IMR-90 (cell line): Measurements from ENCODE around the gene SLX9. TPM values are rescaled to one million over a fixed set of nuclear protein-coding genes. Genes with fewer than 3 reads are reported as not detected.

ENCODE experiments used
- ATAC-seq: fragments of 200-7000 bp; cut with Tn5 transposase; 2 replicates; pipeline ENCODE4 v1.9.1; 2020; ENCODE audit warnings: low read depth, mild to moderate bottlenecking, moderate library complexity
- BruUV-seq: library from RNA; stranded (reverse); fragments of 400-500 nt; replicated peaks from 2 replicates; lab custom pipeline; 2021; lab: Mats Ljungman, UMichigan
- CTCF ChIA-PET: fragments of 300-600 bp; formaldehyde crosslinking; extraction: SDS; loops from one replicate; lab custom pipeline; 2021; ENCODE audit warnings: antibody characterized with exemption; lab: Yijun Ruan, JAX
- POLR2A ChIA-PET: fragments of 300-600 bp; sonication (Branson Sonifier 250); formaldehyde crosslinking; loops from one replicate; lab custom pipeline; 2022; ENCODE audit warnings: antibody characterized with exemption; ENCODE audit not compliant: unreplicated experiment; lab: Charles Lee
- DNase-seq: peaks from one replicate; pipeline ENCODE4 v3.0.0; 2013
- H2AFZ ChIP-seq: replicated peaks from 2 replicates; pipeline ENCODE3; 2013; ENCODE audit warnings: low read length, mild to moderate bottlenecking; ENCODE audit not compliant: poor library complexity
- H2AK5ac ChIP-seq: 2 replicates; pipeline ENCODE4 v1.6.1; 2013; ENCODE audit warnings: low read depth, low read length, inconsistent platforms
- H2AK9ac ChIP-seq: replicated peaks from 2 replicates; pipeline ENCODE3; 2013; ENCODE audit warnings: mild to moderate bottlenecking, low read depth, low read length, moderate library complexity; ENCODE audit not compliant: poor library complexity
- H2BK120ac ChIP-seq: 2 replicates; pipeline ENCODE4 v1.6.1; 2013; ENCODE audit warnings: low read depth, low read length, inconsistent platforms
- H2BK15ac ChIP-seq: 3 replicates; pipeline ENCODE4 v1.6.1; 2013; ENCODE audit warnings: low read depth, low read length, inconsistent platforms
- H2BK20ac ChIP-seq: 2 replicates; pipeline ENCODE4 v1.6.1; 2013; ENCODE audit warnings: low read depth, mild to moderate bottlenecking, inconsistent platforms, low read length, moderate library complexity
- H2BK5ac ChIP-seq: 2 replicates; pipeline ENCODE4 v1.6.1; 2013; ENCODE audit warnings: mild to moderate bottlenecking, low read depth, low read length, inconsistent platforms; ENCODE audit not compliant: poor library complexity, severe bottlenecking
- H3K14ac ChIP-seq: replicated peaks from 2 replicates; pipeline ENCODE4 v1.6.1; 2013; ENCODE audit warnings: low read depth, low read length, inconsistent platforms
- H3K18ac ChIP-seq: 2 replicates; pipeline ENCODE4 v1.6.1; 2013; ENCODE audit warnings: low read depth, low read length, control low read depth
- H3K23ac ChIP-seq: 2 replicates; pipeline ENCODE4 v1.6.1; 2013; ENCODE audit warnings: low read depth, low read length, inconsistent platforms
- H3K27ac ChIP-seq: 2 replicates; pipeline ENCODE4 v1.5.1; 2013; ENCODE audit warnings: mild to moderate bottlenecking, control low read depth, low read length; ENCODE audit not compliant: insufficient read depth
- H3K27me3 ChIP-seq: 2 replicates; pipeline ENCODE4 v1.6.1; 2013; ENCODE audit warnings: low read length; ENCODE audit not compliant: control insufficient read depth, insufficient read depth
- H3K36me3 ChIP-seq: 2 replicates; pipeline ENCODE4 v1.6.1; 2013; ENCODE audit warnings: low read length, mixed read lengths; ENCODE audit not compliant: control insufficient read depth, insufficient read depth
- H3K4ac ChIP-seq: 2 replicates; pipeline ENCODE4 v1.6.1; 2013; ENCODE audit warnings: low read depth, low read length, inconsistent platforms
- H3K4me1 ChIP-seq: 2 replicates; pipeline ENCODE4 v1.6.1; 2013; ENCODE audit warnings: low read length, mixed read lengths; ENCODE audit not compliant: control insufficient read depth, insufficient read depth
- H3K4me2 ChIP-seq: 2 replicates; pipeline ENCODE4 v1.6.1; 2013; ENCODE audit warnings: low read depth, mild to moderate bottlenecking, control low read depth, low read length, moderate library complexity
- H3K4me3 ChIP-seq: 2 replicates; pipeline ENCODE4 v1.5.1; 2013; ENCODE audit warnings: low read depth, mild to moderate bottlenecking, control low read depth, low read length, moderate library complexity; ENCODE audit not compliant: insufficient read depth
- H3K56ac ChIP-seq: 2 replicates; pipeline ENCODE4 v1.6.1; 2013; ENCODE audit warnings: low read length, inconsistent platforms; ENCODE audit not compliant: insufficient read depth; ENCODE audit errors: extremely low read depth
- H3K79me1 ChIP-seq, 2 experiments: 2 replicates each; pipeline ENCODE4 v1.6.1; 2013; ENCODE audit warnings: low read length in 2 of 2, inconsistent platforms in 1 of 2, low read depth in 1 of 2
- H3K9ac ChIP-seq: 2 replicates; pipeline ENCODE4 v1.6.1; 2013; ENCODE audit warnings: low read depth, low read length, control low read depth
- H3K9me1 ChIP-seq: 2 replicates; pipeline ENCODE4 v1.6.1; 2013; ENCODE audit warnings: low read length, inconsistent platforms; ENCODE audit not compliant: insufficient read depth
- H3K9me3 ChIP-seq: 2 replicates; pipeline ENCODE4 v1.6.1; 2013; ENCODE audit warnings: low read length; ENCODE audit not compliant: control insufficient read depth, insufficient read depth
- H4K20me1 ChIP-seq: 2 replicates; pipeline ENCODE4 v1.6.1; 2013; ENCODE audit warnings: low read length, inconsistent platforms; ENCODE audit not compliant: insufficient read depth
- H4K5ac ChIP-seq: 2 replicates; pipeline ENCODE4 v1.6.1; 2013; ENCODE audit warnings: mild to moderate bottlenecking, low read depth, low read length, control low read depth
- H4K8ac ChIP-seq, 2 experiments: 2 replicates each; pipeline ENCODE4 v1.6.1; 2013; ENCODE audit warnings: low read depth in 2 of 2, low read length in 2 of 2, control low read depth in 1 of 2, inconsistent platforms in 1 of 2
- H4K91ac ChIP-seq: 2 replicates; pipeline ENCODE4 v1.6.1; 2013; ENCODE audit warnings: low read depth, low read length, inconsistent platforms; ENCODE audit not compliant: insufficient read depth
- BHLHE40 ChIP-seq: fragments of 150-350 bp; IDR thresholded peaks from 2 replicates; pipeline ENCODE4 v1.6.1; 2016; ENCODE audit warnings: mild to moderate bottlenecking, low read depth, low read length
- CEBPB ChIP-seq: IDR thresholded peaks from 2 replicates; pipeline ENCODE4 v1.6.1; 2012; ENCODE audit warnings: low read depth, low read length, improper control_type of control experiment
- CHD1 ChIP-seq: IDR thresholded peaks from 2 replicates; pipeline ENCODE4 v1.6.1; 2012; ENCODE audit warnings: low read depth, low read length, improper control_type of control experiment
- CTCF ChIP-seq: conservative IDR thresholded peaks from 2 replicates; pipeline ENCODE4 v1.5.1; 2012; ENCODE audit warnings: mild to moderate bottlenecking, low read depth, low read length, improper control_type of control experiment
- ELK1 ChIP-seq: fragments of 150-350 bp; IDR thresholded peaks from 2 replicates; pipeline ENCODE4 v1.6.1; 2016; ENCODE audit warnings: low read depth, mild to moderate bottlenecking, low read length, moderate library complexity, borderline replicate concordance
- FOS ChIP-seq: fragments of 150-350 bp; IDR thresholded peaks from 2 replicates; pipeline ENCODE4 v1.6.1; 2016; ENCODE audit warnings: low read depth, low read length
- MAFK ChIP-seq: IDR thresholded peaks from 2 replicates; pipeline ENCODE4 v1.6.1; 2012; ENCODE audit warnings: low read depth, low read length, improper control_type of control experiment
- MAZ ChIP-seq: IDR thresholded peaks from 2 replicates; pipeline ENCODE4 v1.6.1; 2012; ENCODE audit warnings: low read depth, mild to moderate bottlenecking, low read length, improper control_type of control experiment, moderate library complexity, borderline replicate concordance
- MXI1 ChIP-seq: IDR thresholded peaks from 2 replicates; pipeline ENCODE4 v1.6.1; 2012; ENCODE audit warnings: low read depth, mild to moderate bottlenecking, low read length, moderate library complexity, borderline replicate concordance
- NFE2L2 ChIP-seq: fragments of 150-350 bp; IDR thresholded peaks from 2 replicates; pipeline ENCODE4 v1.6.1; 2016; ENCODE audit warnings: low read depth, mild to moderate bottlenecking, low read length
- POLR2A ChIP-seq: IDR thresholded peaks from 2 replicates; pipeline ENCODE4 v1.6.1; 2012; ENCODE audit warnings: mild to moderate bottlenecking, low read depth, low read length
- RAD21 ChIP-seq: IDR thresholded peaks from 2 replicates; pipeline ENCODE4 v1.6.1; 2012; ENCODE audit warnings: low read length, improper control_type of control experiment
- RFX5 ChIP-seq: IDR thresholded peaks from 2 replicates; pipeline ENCODE4 v1.8.0; 2012; ENCODE audit warnings: low read depth, mild to moderate bottlenecking, low read length, moderate library complexity
- SMC3 ChIP-seq: fragments of 150-350 bp; IDR thresholded peaks from 2 replicates; pipeline ENCODE4 v1.6.1; 2016; ENCODE audit warnings: low read depth, mild to moderate bottlenecking, antibody characterized with exemption, low read length, moderate library complexity
- WGBS, 2 experiments: methylation state at CpG; one replicate each; pipeline versions ENCODE4 v1.1.5 to v1.1.7; 2013; ENCODE audit warnings: missing lambda C conversion rate in 2 of 2; ENCODE audit not compliant: insufficient read length in 1 of 2; ENCODE audit errors: extremely low coverage in 2 of 2; 5-methylcytosine and 5-hydroxymethylcytosine counted together
- dilution Hi-C: fragments of 300-500 bp; cut with HindIII; formaldehyde crosslinking; loops from one replicate; pipeline ENCODE4 v1.14.3; 2018; ENCODE audit warnings: low sequenced_read_pairs; ENCODE audit not compliant: unreplicated experiment
- in situ Hi-C: fragments of 300-500 bp; cut with MboI; formaldehyde crosslinking; loops from 3 replicates; pipeline ENCODE4 v1.14.3; 2019; ENCODE audit warnings: low sequenced_read_pairs, inconsistent platforms, mixed read lengths
- intact Hi-C: fragments of 100-400 bp; cut with micrococcal nuclease; formaldehyde crosslinking; loops from 2 replicates; pipeline ENCODE4 v1.10.0; 2022
- polyA plus RNA-seq, 3 experiments: library from polyadenylated mRNA; depleted of rRNA; stranded (reverse); fragments of >200 nt; gene quantifications; 2 replicates each; pipeline ENCODE4 v1.2.3, GENCODE V29; 2012; ENCODE audit warnings: low replicate concordance in 1 of 3
- total RNA-seq: library from RNA; depleted of rRNA; stranded (reverse); fragments of >200 nt; gene quantifications from 2 replicates; pipeline ENCODE4 v1.2.3, GENCODE V29; 2012

Gene SLX9
- total and polyA plus RNA-seq, 2 of the 4 experiments (the other 2 are of a cell fraction) = 10.4 to 21.7 TPM

GRCh38 chr21:44948426-44949120 is 8.7 kb downstream of the SLX9 start:
- H3K79me1 ChIP-seq = peaks cover 7 to 70% of the 10 kb centered on the region in 2 experiments
- no peak overlapping the region for H3K27ac ChIP-seq
- POLR2A ChIA-PET = no interaction called here
- peaks cover 46% of the 10 kb centered on the region for H4K20me1 ChIP-seq
- peak overlapping the region; percentile 69; the same call in 1 of the 2 replicates for H2AK5ac ChIP-seq
- H4K8ac ChIP-seq = no peak overlapping the region
- peak overlapping the region; percentile 24 for H2AK9ac ChIP-seq
- no peaks in the 10 kb centered on the region for H3K9me1 ChIP-seq
- DNase-seq (no peak), ATAC-seq (no peak)
- peaks cover 38% of the 10 kb centered on the region for H3K36me3 ChIP-seq
- H3K27me3 ChIP-seq = no peaks in the 10 kb centered on the region
- H3K4ac ChIP-seq = no peak overlapping the region
- no peak overlapping the region for H3K9ac ChIP-seq
- no peak overlapping the region for H3K56ac ChIP-seq
- no peak overlapping the region for H2BK120ac ChIP-seq
- H3K23ac ChIP-seq = no peak overlapping the region
- BruUV-seq = no TSS peak
- H4K91ac ChIP-seq = no peak overlapping the region
- H3K14ac ChIP-seq = no peak overlapping the region
- WGBS, 2 experiments = 97% methylated on average over 5 of the region's 16 CpGs; no CpG with 5 or more reads in 1 of the 2 experiments
- CTCF ChIA-PET = interaction anchor here (1.7 to 3.2 kb wide), 4 partner anchors 180 to 192 kb away, joined by 5 to 27 read pairs (median 14); no protein-coding TSS in a partner anchor
- intact Hi-C loops (loop anchor here (1.0 to 2.0 kb wide), 2 partner anchors 180 to 189 kb away; no protein-coding TSS in a partner anchor), dilution Hi-C loops (no loop called here), in situ Hi-C loops (loop anchor here (5.0 to 25.0 kb wide), 2 partner anchors 179 to 436 kb away; no protein-coding TSS in a partner anchor)
- no peak overlapping the region for H3K4me3 ChIP-seq
- no peak overlapping the region for H2BK20ac ChIP-seq
- TF ChIP-seq MAFK (no peak), POLR2A (no peak), CTCF (no peak), NFE2L2 (no peak), BHLHE40 (no peak), MXI1 (no peak), SMC3 (no peak), CHD1 (no peak), RAD21 (no peak), CEBPB (no peak), ELK1 (no peak), FOS (no peak), MAZ (no peak), RFX5 (no peak)
- no peak overlapping the region for H4K5ac ChIP-seq
- H3K4me2 ChIP-seq = no peak overlapping the region
- no peak overlapping the region for H2BK15ac ChIP-seq
- no peaks in the 10 kb centered on the region for H3K9me3 ChIP-seq
- H2BK5ac ChIP-seq = no peak overlapping the region
- no peaks in the 10 kb centered on the region for H3K4me1 ChIP-seq
- no peak overlapping the region for H3K18ac ChIP-seq
- no peak overlapping the region for H2AFZ ChIP-seq
